Keratinocyte (primary cell): Measurements from ENCODE around the gene DDX6. TPM values are rescaled to one million over a fixed set of nuclear protein-coding genes. Genes with fewer than 3 reads are reported as not detected.

Experiments
- DNase-seq: peaks from one replicate; pipeline ENCODE4 v3.0.0-alpha.2; 2011; ENCODE audit warnings: low read depth, missing footprints, low spot score
- FAIRE-seq: peaks from 2 replicates; lab custom pipeline; 2011; peaks lifted over from hg19 to GRCh38; lab: Jason Lieb, UNC
- H2AFZ ChIP-seq: 2 replicates; pipeline ENCODE4 v1.6.0; 2012; ENCODE audit warnings: low read length, control low read depth, inconsistent platforms; ENCODE audit not compliant: control insufficient read depth
- H3K27ac ChIP-seq: 2 replicates; pipeline ENCODE4 v1.5.1; 2011; ENCODE audit warnings: low read length; ENCODE audit not compliant: control insufficient read depth, insufficient read depth
- H3K27me3 ChIP-seq: 3 replicates; pipeline ENCODE4 v1.6.0; 2011; ENCODE audit warnings: low read length; ENCODE audit not compliant: control insufficient read depth, insufficient read depth; ENCODE audit errors: extremely low read depth
- H3K36me3 ChIP-seq, 2 experiments: 2 replicates in 1 of 2; 3 replicates in 1 of 2; pipeline ENCODE4 v1.5.1; 2011; ENCODE audit warnings: low read length in 2 of 2, mild to moderate bottlenecking in 1 of 2; ENCODE audit not compliant: control insufficient read depth in 2 of 2, insufficient read depth in 2 of 2; ENCODE audit errors: extremely low read depth in 1 of 2
- H3K4me1 ChIP-seq: 3 replicates; pipeline ENCODE4 v1.5.1; 2011; ENCODE audit warnings: low read length; ENCODE audit not compliant: control insufficient read depth, insufficient read depth; ENCODE audit errors: extremely low read depth
- H3K4me2 ChIP-seq: 3 replicates; pipeline ENCODE4 v1.6.0; 2011; ENCODE audit warnings: low read depth, low read length; ENCODE audit not compliant: control insufficient read depth, insufficient read depth; ENCODE audit errors: extremely low read depth
- H3K4me3 ChIP-seq, 3 experiments: fragments of 200-600 bp in 1 of 3; sonication (generic) in 1 of 3; 2 replicates in 2 of 3; 3 replicates in 1 of 3; pipeline ENCODE4 v1.5.1; 2011 to 2016; ENCODE audit warnings: low read length in 3 of 3, mild to moderate bottlenecking in 3 of 3, control low read depth in 2 of 3, inconsistent platforms in 1 of 3, low read depth in 1 of 3, mixed read lengths in 1 of 3, mixed run types in 1 of 3, moderate library complexity in 1 of 3; ENCODE audit not compliant: control insufficient read depth in 2 of 3, insufficient read depth in 2 of 3; ENCODE audit errors: extremely low read depth in 1 of 3
- H3K79me2 ChIP-seq: 2 replicates; pipeline ENCODE4 v1.6.0; 2012; ENCODE audit warnings: low read length; ENCODE audit not compliant: control insufficient read depth, insufficient read depth
- H3K9ac ChIP-seq: 3 replicates; pipeline ENCODE4 v1.6.0; 2011; ENCODE audit warnings: low read length; ENCODE audit not compliant: control insufficient read depth, insufficient read depth; ENCODE audit errors: extremely low read depth
- H3K9me1 ChIP-seq: 3 replicates; pipeline ENCODE4 v1.6.0; 2011; ENCODE audit warnings: low read length; ENCODE audit not compliant: control insufficient read depth, insufficient read depth; ENCODE audit errors: extremely low read depth
- H3K9me3 ChIP-seq: 2 replicates; pipeline ENCODE4 v1.5.1; 2012; ENCODE audit warnings: low read depth, low read length; ENCODE audit not compliant: control insufficient read depth
- H4K20me1 ChIP-seq: 3 replicates; pipeline ENCODE4 v1.6.0; 2011; ENCODE audit warnings: low read length; ENCODE audit not compliant: control insufficient read depth, insufficient read depth; ENCODE audit errors: extremely low read depth
- CTCF ChIP-seq, 3 experiments: IDR thresholded peaks in 1 of 3; conservative IDR thresholded peaks in 1 of 3; optimal IDR thresholded peaks in 1 of 3; 2 replicates in 2 of 3; 3 replicates in 1 of 3; pipeline versions ENCODE3 to v1.5.1; 2011; ENCODE audit warnings: low read length in 3 of 3, mild to moderate bottlenecking in 3 of 3, moderate library complexity in 2 of 3, control low read depth in 1 of 3, inconsistent platforms in 1 of 3; ENCODE audit not compliant: insufficient read depth in 2 of 3; ENCODE audit errors: extremely low read depth in 1 of 3
- EZH2 ChIP-seq: IDR thresholded peaks from one replicate; pipeline ENCODE4 v1.6.1; 2012; ENCODE audit warnings: inconsistent platforms, mild to moderate bottlenecking, low read length, moderate library complexity
- dilution Hi-C: fragments of 300-500 bp; cut with MboI; formaldehyde crosslinking; loops from one replicate; pipeline ENCODE4 v1.7.0; 2020; ENCODE audit warnings: low sequenced_read_pairs; ENCODE audit not compliant: extremely low pct_ligation_motif_present
- polyA plus RNA-seq, 5 experiments: library from polyadenylated mRNA; depleted of rRNA in 3 of 5; stranded (reverse) in 3 of 5; stranded (forward) in 1 of 5; unstranded in 1 of 5; fragments of >200 nt; gene quantifications; 1 replicate in 1 of 5; 2 replicates in 3 of 5; 3 replicates in 1 of 5; pipeline versions ENCODE4 v1.2.1 to v1.2.3, GENCODE V29; 2011 to 2012; ENCODE audit warnings: missing spikeins in 2 of 5, low read depth in 1 of 5, low replicate concordance in 1 of 5

The DDX6 gene
- polyA plus RNA-seq, 1 donor (not counting 4 experiments of a cell fraction or from before 2014, with no cell fraction given), result 58.0 TPM

GRCh38 chr11:118778898-118779297 is 12.1 kb downstream of the DDX6 start:
- Histone ChIP-seq H3K27ac (no peak overlapping the region), H3K4me1 (no peaks in the 10 kb centered on the region), H4K20me1 (peaks cover 3% of the 10 kb centered on the region), H3K4me2 (no peak overlapping the region), H2AFZ (no peak overlapping the region), H3K9ac (no peak overlapping the region), H3K79me2 (peaks cover 93% of the 10 kb centered on the region), H3K36me3 (peaks cover 16 to 41% of the 10 kb centered on the region in 2 experiments), H3K4me3 (no peak overlapping the region), H3K9me3 (no peaks in the 10 kb centered on the region), H3K9me1 (no peaks in the 10 kb centered on the region), H3K27me3 (no peaks in the 10 kb centered on the region)
- no peak for DNase-seq
- dilution Hi-C loops, result no loop called here
- TF ChIP-seq CTCF (optimal IDR thresholded peaks at IDR 0.05 in 1 of 3, IDR thresholded peaks at IDR 0.05 in 1 of 3, conservative IDR thresholded peaks at IDR 0.05 in 1 of 3; ENCODE audit: extremely low read depth in 1 of 3, insufficient read depth in 2 of 3, low read length in 3 of 3) (no peak), EZH2 (no peak)
- FAIRE-seq, result no peak

GRCh38 chr11:118774032-118774431 is 16.9 kb downstream of the DDX6 start:
- FAIRE-seq (no peak), DNase-seq (no peak)
- no peak overlapping the region for H3K4me2 ChIP-seq
- H3K27me3 ChIP-seq, result no peaks in the 10 kb centered on the region
- H3K79me2 ChIP-seq, result peaks cover 95% of the 10 kb centered on the region
- H3K4me1 ChIP-seq, result peaks cover 3% of the 10 kb centered on the region
- H3K27ac ChIP-seq, result no peak overlapping the region
- dilution Hi-C loops, result no loop called here
- TF ChIP-seq EZH2, result no peak
- TF ChIP-seq CTCF (optimal IDR thresholded peaks at IDR 0.05 in 1 of 3, IDR thresholded peaks at IDR 0.05 in 1 of 3, conservative IDR thresholded peaks at IDR 0.05 in 1 of 3; ENCODE audit: extremely low read depth in 1 of 3, insufficient read depth in 2 of 3, low read length in 3 of 3), result no peak
- H4K20me1 ChIP-seq, result peaks cover 12% of the 10 kb centered on the region
- no peak overlapping the region for H3K9ac ChIP-seq
- H3K4me3 ChIP-seq, result no peak overlapping the region
- peaks cover 20 to 26% of the 10 kb centered on the region in 2 experiments for H3K36me3 ChIP-seq
- no peak overlapping the region for H2AFZ ChIP-seq
- no peaks in the 10 kb centered on the region for H3K9me3 ChIP-seq
- no peaks in the 10 kb centered on the region for H3K9me1 ChIP-seq
